ENCODE results near the gene GFY. TPM values are rescaled to one million over a fixed set of nuclear protein-coding genes. Genes with fewer than 3 reads are reported as not detected.

Gene GFY
- total RNA-seq, 6 experiments from 2014 or later, result not detected

DNA sequence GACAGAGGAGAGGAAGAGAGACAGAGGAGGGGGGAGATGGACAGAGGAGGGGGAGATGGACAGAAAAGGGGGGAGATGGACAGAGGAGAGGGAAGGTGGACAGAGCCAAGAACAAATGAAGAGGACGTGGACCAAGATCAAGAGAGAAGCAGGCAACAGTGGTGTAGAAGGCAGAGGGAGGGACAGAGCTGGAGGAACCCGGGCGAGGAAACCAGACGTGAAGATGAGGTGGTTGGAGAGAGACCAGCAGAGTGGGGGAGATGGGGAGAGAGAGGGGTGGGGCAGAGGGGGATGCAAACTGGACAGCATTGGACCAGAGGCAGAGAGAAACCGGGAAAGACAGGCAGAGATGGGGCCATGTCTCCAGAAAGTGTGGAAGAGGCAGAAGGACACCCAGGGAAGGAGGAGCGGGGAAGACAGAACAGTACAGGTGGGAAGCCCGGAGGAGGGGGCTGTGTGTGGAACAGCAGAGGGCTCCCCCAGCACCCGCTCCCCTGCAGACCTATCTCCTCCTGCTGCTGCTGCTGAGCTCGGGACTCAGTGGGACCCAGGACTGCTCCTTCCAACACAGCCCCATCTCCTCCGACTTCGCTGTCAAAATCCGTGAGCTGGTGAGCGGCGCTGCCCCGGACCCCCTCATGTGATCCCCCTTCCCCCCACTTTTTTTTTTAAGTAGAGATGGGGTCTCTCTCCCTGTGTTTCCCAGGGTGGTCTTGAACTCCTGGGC, 50.2 kb downstream of the GFY start:
- Mint-ChIP-seq H3K36me3 (ENCODE audit: low read depth) (no peaks in the 10 kb centered on the region), H3K4me3 (peak overlapping the region; percentile 89), H3K4me1 (ENCODE audit: low read depth) (peaks cover 29% of the 10 kb centered on the region), H3K9me3 (no peaks in the 10 kb centered on the region), H3K27me3 (ENCODE audit: insufficient read depth) (no peaks in the 10 kb centered on the region), H3K27ac (peak overlapping the region; percentile 84)
- DNase-seq, result no peak
- TF ChIP-seq, protein P1, sequence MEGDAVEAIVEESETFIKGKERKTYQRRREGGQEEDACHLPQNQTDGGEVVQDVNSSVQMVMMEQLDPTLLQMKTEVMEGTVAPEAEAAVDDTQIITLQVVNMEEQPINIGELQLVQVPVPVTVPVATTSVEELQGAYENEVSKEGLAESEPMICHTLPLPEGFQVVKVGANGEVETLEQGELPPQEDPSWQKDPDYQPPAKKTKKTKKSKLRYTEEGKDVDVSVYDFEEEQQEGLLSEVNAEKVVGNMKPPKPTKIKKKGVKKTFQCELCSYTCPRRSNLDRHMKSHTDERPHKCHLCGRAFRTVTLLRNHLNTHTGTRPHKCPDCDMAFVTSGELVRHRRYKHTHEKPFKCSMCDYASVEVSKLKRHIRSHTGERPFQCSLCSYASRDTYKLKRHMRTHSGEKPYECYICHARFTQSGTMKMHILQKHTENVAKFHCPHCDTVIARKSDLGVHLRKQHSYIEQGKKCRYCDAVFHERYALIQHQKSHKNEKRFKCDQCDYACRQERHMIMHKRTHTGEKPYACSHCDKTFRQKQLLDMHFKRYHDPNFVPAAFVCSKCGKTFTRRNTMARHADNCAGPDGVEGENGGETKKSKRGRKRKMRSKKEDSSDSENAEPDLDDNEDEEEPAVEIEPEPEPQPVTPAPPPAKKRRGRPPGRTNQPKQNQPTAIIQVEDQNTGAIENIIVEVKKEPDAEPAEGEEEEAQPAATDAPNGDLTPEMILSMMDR (IDR thresholded peaks at IDR 0.05), result no peak

DNA sequence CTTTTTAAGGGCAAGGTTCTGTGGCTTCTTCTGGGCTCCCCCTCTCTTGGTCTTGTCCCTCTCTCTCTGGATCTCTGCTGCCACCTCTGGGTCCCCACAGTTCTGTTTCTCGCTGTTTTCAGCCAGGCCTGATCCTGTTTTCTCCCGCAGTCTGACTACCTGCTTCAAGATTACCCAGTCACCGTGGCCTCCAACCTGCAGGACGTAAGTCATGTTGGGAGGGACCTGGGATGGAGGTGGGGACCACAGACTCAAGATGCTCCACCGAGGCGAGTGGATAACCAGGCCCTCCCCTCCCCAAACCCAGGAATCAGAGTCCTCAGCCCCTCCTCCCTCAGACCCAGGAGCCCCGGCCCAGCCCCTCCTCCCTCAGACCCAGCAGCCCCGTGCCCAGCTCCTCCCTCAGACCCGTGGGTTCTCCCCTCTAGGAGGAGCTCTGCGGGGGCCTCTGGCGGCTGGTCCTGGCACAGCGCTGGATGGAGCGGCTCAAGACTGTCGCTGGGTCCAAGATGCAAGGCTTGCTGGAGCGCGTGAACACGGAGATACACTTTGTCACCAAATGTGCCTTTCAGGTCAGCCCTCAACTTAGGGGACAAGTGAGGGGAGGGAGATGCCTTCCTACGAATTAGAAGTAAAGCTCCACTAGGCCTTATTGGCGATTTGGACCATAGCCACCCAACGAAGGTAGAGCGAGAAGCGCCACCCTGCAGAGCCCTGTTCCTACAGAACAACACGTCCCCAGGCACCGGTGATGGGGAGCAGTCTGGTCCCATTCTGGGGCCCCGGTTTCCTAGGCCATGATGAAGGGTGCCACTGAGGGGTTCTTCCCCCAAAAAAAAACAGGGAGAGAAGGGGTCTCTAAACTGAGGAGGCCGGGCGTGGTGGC, 51.0 kb downstream of the GFY start:
- H3K27me3 Mint-ChIP-seq (ENCODE audit: insufficient read depth), result no peaks in the 10 kb centered on the region; the same call in 1 of the 2 replicates
- H3K4me3 Mint-ChIP-seq, result 0 out of 2 replicates have a peak overlapping the region, but pooled peaks have one; percentile 15
- no peak overlapping the region for H3K27ac Mint-ChIP-seq
- DNase-seq, result no peak
- H3K36me3 Mint-ChIP-seq (ENCODE audit: low read depth), result no peaks in the 10 kb centered on the region
- H3K4me1 Mint-ChIP-seq (ENCODE audit: low read depth), result peaks cover 29% of the 10 kb centered on the region
- TF ChIP-seq, protein P1 (IDR thresholded peaks at IDR 0.05), result peak; percentile 54
- no peaks in the 10 kb centered on the region for H3K9me3 Mint-ChIP-seq

Other genes with a start within 250 kb of the GFY start
- under 1 TPM in 5 of 6 experiments, not detected in 1; 0.26 to 0.53 (median 0.40) TPM for gene SLC6A16, start 100.2 kb upstream of the GFY start, total RNA-seq (2021; fragmentation: NEBNext Ultra II Directional; extraction: Animal tissue kit (Norgen Biotek cat#: 25700))
- not detected for gene CD37, start 90.0 kb upstream of the GFY start, total RNA-seq (2021; fragmentation: NEBNext Ultra II Directional; extraction: Animal tissue kit (Norgen Biotek cat#: 25700))
- gene TEAD2, start 63.0 kb upstream of the GFY start, total RNA-seq (2021; fragmentation: NEBNext Ultra II Directional; extraction: Animal tissue kit (Norgen Biotek cat#: 25700)), result 10 to 100 TPM; 16.5 to 23.1 (median 20.8) TPM
- not detected for gene DKKL1, start 61.5 kb upstream of the GFY start, total RNA-seq (2021; fragmentation: NEBNext Ultra II Directional; extraction: Animal tissue kit (Norgen Biotek cat#: 25700))
- gene KASH5, start 37.1 kb upstream of the GFY start, total RNA-seq (2021; fragmentation: NEBNext Ultra II Directional; extraction: Animal tissue kit (Norgen Biotek cat#: 25700)), result not detected
- not detected for gene PTH2, start 1.9 kb upstream of the GFY start, total RNA-seq (2021; fragmentation: NEBNext Ultra II Directional; extraction: Animal tissue kit (Norgen Biotek cat#: 25700))
- gene SLC17A7, start 16.1 kb downstream of the GFY start, total RNA-seq (2021; fragmentation: NEBNext Ultra II Directional; extraction: Animal tissue kit (Norgen Biotek cat#: 25700)), result under 1 TPM in 5 of 6 experiments, not detected in 1; 0.05 to 0.17 (median 0.09) TPM
- 10 to 100 TPM; 55.8 to 65.6 (median 57.5) TPM for gene PIH1D1, start 26.4 kb downstream of the GFY start, total RNA-seq (2021; fragmentation: NEBNext Ultra II Directional; extraction: Animal tissue kit (Norgen Biotek cat#: 25700))
- 10 to 100 TPM; 13.9 to 23.0 (median 19.8) TPM for gene ALDH16A1, start 27.8 kb downstream of the GFY start, total RNA-seq (2021; fragmentation: NEBNext Ultra II Directional; extraction: Animal tissue kit (Norgen Biotek cat#: 25700))
- gene FLT3LG, start 48.8 kb downstream of the GFY start, total RNA-seq (2021; fragmentation: NEBNext Ultra II Directional; extraction: Animal tissue kit (Norgen Biotek cat#: 25700)), result 10 to 100 TPM in 2 of 6 experiments, 1 to 10 TPM in 4; 4.9 to 12.5 (median 9.4) TPM
- gene RPL13A, start 62.2 kb downstream of the GFY start, total RNA-seq (2021; fragmentation: NEBNext Ultra II Directional; extraction: Animal tissue kit (Norgen Biotek cat#: 25700)), result 1,000 to 10,000 TPM; 2,015 to 2,373 (median 2,179) TPM
- 1,000 to 10,000 TPM; 1,343 to 1,545 (median 1,429) TPM for gene RPS11, start 71.0 kb downstream of the GFY start, total RNA-seq (2021; fragmentation: NEBNext Ultra II Directional; extraction: Animal tissue kit (Norgen Biotek cat#: 25700))
- gene FCGRT, start 87.3 kb downstream of the GFY start, total RNA-seq (2021; fragmentation: NEBNext Ultra II Directional; extraction: Animal tissue kit (Norgen Biotek cat#: 25700)), result 10 to 100 TPM; 33.2 to 39.3 (median 37.4) TPM
- gene RCN3, start 102.6 kb downstream of the GFY start, total RNA-seq (2021; fragmentation: NEBNext Ultra II Directional; extraction: Animal tissue kit (Norgen Biotek cat#: 25700)), result 100 to 1,000 TPM; 117 to 316 (median 287) TPM
- gene NOSIP, start 155.2 kb downstream of the GFY start, total RNA-seq (2021; fragmentation: NEBNext Ultra II Directional; extraction: Animal tissue kit (Norgen Biotek cat#: 25700)), result 10 to 100 TPM; 66.0 to 79.7 (median 72.4) TPM
- gene PRRG2, start 155.9 kb downstream of the GFY start, total RNA-seq (2021; fragmentation: NEBNext Ultra II Directional; extraction: Animal tissue kit (Norgen Biotek cat#: 25700)), result under 1 TPM; 0.33 to 0.69 (median 0.42) TPM
- 10 to 100 TPM; 23.3 to 26.2 (median 24.3) TPM for gene PRR12, start 165.8 kb downstream of the GFY start, total RNA-seq (2021; fragmentation: NEBNext Ultra II Directional; extraction: Animal tissue kit (Norgen Biotek cat#: 25700))
- 100 to 1,000 TPM; 130 to 162 (median 133) TPM for gene RRAS, start 214.8 kb downstream of the GFY start, total RNA-seq (2021; fragmentation: NEBNext Ultra II Directional; extraction: Animal tissue kit (Norgen Biotek cat#: 25700))
- gene SCAF1, start 216.8 kb downstream of the GFY start, total RNA-seq (2021; fragmentation: NEBNext Ultra II Directional; extraction: Animal tissue kit (Norgen Biotek cat#: 25700)), result 100 to 1,000 TPM; 112 to 134 (median 121) TPM
- gene IRF3, start 240.5 kb downstream of the GFY start, total RNA-seq (2021; fragmentation: NEBNext Ultra II Directional; extraction: Animal tissue kit (Norgen Biotek cat#: 25700)), result 10 to 100 TPM; 55.5 to 72.8 (median 58.7) TPM
- gene BCL2L12, start 240.5 kb downstream of the GFY start, total RNA-seq (2021; fragmentation: NEBNext Ultra II Directional; extraction: Animal tissue kit (Norgen Biotek cat#: 25700)), result 10 to 100 TPM; 23.9 to 34.2 (median 33.4) TPM

Measured in HFFc6 (cell line).